Adipocyte (in vitro differentiated cells): ENCODE measurements around the gene HABP2.
A peak's percentile ranks its signal among the peaks of the same experiment; 100 is the strongest.

Source experiments
- DNase-seq: peaks from one replicate; pipeline ENCODE4 v3.0.0-alpha.2; 2015; ENCODE audit warnings: low read depth
- H3K27me3 ChIP-seq: replicated peaks from 2 replicates; pipeline ENCODE4 v1.7.0; 2013; ENCODE audit warnings: mild to moderate bottlenecking, low read length, moderate library complexity; ENCODE audit not compliant: control insufficient read depth, insufficient read depth
- H3K36me3 ChIP-seq: 2 replicates; pipeline ENCODE4 v1.7.0; 2013; ENCODE audit warnings: low read length, mild to moderate bottlenecking, moderate library complexity; ENCODE audit not compliant: control insufficient read depth, insufficient read depth, severe bottlenecking
- H3K4me1 ChIP-seq: 2 replicates; pipeline ENCODE4 v1.7.0; 2013; ENCODE audit warnings: mild to moderate bottlenecking, low read length, moderate library complexity; ENCODE audit not compliant: control insufficient read depth, insufficient read depth
- H3K4me3 ChIP-seq: 2 replicates; pipeline ENCODE4 v1.7.0; 2013; ENCODE audit warnings: mild to moderate bottlenecking, low read length, moderate library complexity
- H3K9ac ChIP-seq: 2 replicates; pipeline ENCODE4 v1.7.0; 2013; ENCODE audit warnings: mild to moderate bottlenecking, low read length, moderate library complexity
- H3K9me3 ChIP-seq: 2 replicates; pipeline ENCODE4 v1.7.0; 2013; ENCODE audit warnings: mild to moderate bottlenecking, low read length, moderate library complexity; ENCODE audit not compliant: control insufficient read depth

Gene HABP2

DNA sequence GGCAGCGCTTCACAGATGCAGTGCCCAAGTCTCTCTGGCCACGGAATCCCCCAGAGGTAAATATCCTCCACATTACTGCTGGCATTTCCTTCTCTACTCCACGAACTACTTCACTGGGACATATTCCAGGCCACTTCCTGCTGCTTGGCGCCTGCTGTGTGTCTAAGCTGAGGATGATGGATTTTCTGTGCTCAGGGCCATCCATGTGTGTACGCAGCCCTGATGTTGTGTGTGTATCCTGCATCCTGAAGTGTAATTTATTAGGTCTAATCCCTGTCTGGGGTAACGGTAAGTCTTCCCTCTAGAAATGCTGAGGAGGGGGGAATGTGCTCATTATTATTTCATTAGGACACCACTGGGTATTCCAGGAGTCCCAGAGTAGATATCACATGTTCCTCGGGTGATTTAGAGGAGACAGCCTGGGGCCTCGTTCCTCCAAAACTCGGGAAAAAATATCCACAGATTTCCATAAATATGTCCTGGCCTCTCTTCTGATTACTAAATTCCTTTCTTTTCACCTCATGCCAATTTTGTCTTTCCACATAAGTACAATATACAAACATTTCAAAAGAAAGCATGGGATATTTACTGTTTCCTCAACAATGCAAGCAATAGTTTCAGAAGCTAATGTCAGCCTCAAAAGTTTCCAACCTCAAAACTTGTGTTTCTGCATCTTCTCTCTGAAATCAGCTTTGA lies 25.5 kb upstream of the HABP2 start:
- H3K36me3 ChIP-seq, result no peaks in the 10 kb centered on the region
- H3K27me3 ChIP-seq, result peaks cover 4% of the 10 kb centered on the region
- peak; percentile 9 for DNase-seq
- H3K4me3 ChIP-seq, result no peak overlapping the region
- peaks cover 37% of the 10 kb centered on the region for H3K4me1 ChIP-seq
- no peak overlapping the region for H3K9ac ChIP-seq
- no peaks in the 10 kb centered on the region for H3K9me3 ChIP-seq

DNA sequence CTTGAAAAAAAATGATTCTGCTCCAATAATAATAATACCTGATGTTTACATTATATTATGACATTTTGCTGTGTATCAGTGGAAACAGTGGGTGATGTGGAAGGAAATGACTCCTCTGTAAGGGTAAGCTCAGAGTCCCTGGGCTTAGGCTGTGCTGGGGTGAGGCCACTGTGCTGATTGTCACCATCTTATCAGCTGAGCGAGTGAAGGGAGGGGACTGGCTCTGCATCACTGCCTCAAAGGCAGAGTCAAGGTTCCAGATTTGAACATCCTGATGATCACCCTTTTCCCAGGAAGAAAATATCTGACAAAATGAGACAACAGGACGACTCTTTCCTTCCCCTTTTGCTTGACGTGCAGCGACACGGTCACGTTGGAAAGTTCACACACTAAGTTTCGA lies 24.0 kb upstream of the HABP2 start:
- Histone ChIP-seq H3K4me3 (no peak overlapping the region), H3K9me3 (no peaks in the 10 kb centered on the region), H3K4me1 (peaks cover 24% of the 10 kb centered on the region), H3K27me3 (peaks cover 9% of the 10 kb centered on the region), H3K9ac (no peak overlapping the region), H3K36me3 (no peaks in the 10 kb centered on the region)
- DNase-seq, result no peak

DNA sequence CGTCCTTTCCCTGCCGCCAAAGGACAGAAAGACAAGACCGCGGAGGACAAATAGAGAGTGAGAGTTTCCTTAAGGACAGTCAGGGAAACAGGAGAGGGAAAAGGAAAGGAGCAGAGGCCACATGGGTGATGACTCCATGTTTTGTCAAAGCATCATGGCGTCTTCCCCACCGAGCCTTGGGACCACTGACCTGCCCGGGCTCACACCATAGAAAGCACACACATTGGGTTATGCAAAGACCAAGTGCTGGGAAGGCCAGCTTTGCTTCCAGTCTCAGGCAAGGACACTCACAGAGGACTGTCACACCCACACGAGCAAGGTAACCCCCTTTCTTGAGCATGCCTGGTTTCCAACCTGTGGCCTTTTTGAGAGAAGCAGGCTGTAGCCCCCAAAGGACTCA lies 23.3 kb upstream of the HABP2 start:
- Histone ChIP-seq H3K27me3 (peaks cover 9% of the 10 kb centered on the region), H3K9me3 (no peaks in the 10 kb centered on the region), H3K4me3 (no peak overlapping the region), H3K4me1 (peaks cover 19% of the 10 kb centered on the region), H3K9ac (no peak overlapping the region), H3K36me3 (no peaks in the 10 kb centered on the region)
- DNase-seq, result no peak

DNA sequence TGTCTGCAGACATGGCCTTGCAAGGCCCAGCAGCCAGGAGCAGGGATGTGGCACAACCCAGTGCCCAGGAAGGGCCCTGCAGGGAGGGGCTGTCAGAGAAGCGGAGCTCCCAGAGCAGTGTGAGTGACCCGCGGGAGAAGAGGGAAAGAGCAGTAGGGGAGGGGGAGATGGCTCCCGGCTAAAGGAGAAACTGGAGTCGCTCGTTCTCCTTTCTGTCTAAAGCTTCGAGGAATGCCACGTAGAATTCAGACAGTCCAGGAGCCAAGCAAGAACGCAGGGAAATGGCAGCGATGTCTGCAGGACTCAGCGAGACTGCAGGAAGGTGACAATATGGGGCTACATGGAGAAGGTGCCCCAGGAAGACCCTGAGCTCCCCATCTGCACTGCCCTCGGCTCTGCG lies 22.4 kb upstream of the HABP2 start:
- Histone ChIP-seq H3K27me3 (peaks cover 9% of the 10 kb centered on the region), H3K4me1 (peaks cover 16% of the 10 kb centered on the region), H3K9ac (no peak overlapping the region), H3K4me3 (no peak overlapping the region), H3K9me3 (no peaks in the 10 kb centered on the region), H3K36me3 (no peaks in the 10 kb centered on the region)
- DNase-seq, result no peak

DNA sequence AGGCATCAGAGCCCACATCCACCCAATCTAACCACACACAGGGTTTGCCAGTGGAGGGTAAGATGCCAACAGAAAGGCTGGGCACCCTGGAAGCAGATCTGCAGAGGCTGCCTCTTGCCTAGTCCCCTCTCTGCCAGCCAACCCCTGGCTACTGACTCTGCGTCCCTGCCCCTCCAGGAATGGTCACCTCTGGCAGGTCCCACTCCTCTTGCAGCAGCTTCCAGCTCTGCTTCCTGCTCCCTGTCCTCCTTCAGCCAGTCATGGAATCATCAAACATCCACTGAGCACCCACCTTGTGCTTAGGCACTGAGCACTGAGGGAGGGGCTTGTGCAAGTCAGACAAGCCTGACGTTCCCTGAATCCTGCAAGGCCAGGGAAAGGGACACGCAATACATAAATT lies 20.1 kb upstream of the HABP2 start:
- no peaks in the 10 kb centered on the region for H3K36me3 ChIP-seq
- peaks cover 15% of the 10 kb centered on the region for H3K27me3 ChIP-seq
- no peaks in the 10 kb centered on the region for H3K9me3 ChIP-seq
- H3K4me1 ChIP-seq, result peaks cover 2% of the 10 kb centered on the region
- no peak overlapping the region for H3K4me3 ChIP-seq
- DNase-seq, result no peak
- no peak overlapping the region for H3K9ac ChIP-seq

DNA sequence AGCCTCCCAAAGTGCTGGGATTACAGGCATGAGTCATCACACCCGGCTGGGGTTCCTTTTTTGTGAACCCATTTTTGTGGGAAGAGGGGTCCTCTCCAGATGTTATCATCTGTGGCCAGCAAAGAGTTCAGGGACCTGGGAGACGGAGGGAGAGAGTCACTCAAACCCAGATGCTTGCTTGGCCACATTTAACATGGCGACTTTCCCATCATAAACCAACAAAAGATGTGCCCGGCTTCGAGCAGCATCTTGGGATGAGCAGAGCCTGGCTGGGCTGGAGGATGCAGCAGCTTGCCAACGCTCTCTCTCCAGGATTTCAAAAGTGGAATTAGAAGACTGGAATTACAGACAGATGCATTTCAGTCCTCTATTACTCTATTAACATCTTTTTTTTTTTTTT lies 19.1 kb upstream of the HABP2 start:
- H3K4me1 ChIP-seq, result no peaks in the 10 kb centered on the region
- H3K4me3 ChIP-seq, result no peak overlapping the region
- H3K36me3 ChIP-seq, result no peaks in the 10 kb centered on the region
- H3K27me3 ChIP-seq, result peaks cover 15% of the 10 kb centered on the region
- H3K9ac ChIP-seq, result no peak overlapping the region
- H3K9me3 ChIP-seq, result no peaks in the 10 kb centered on the region
- DNase-seq, result no peak

DNA sequence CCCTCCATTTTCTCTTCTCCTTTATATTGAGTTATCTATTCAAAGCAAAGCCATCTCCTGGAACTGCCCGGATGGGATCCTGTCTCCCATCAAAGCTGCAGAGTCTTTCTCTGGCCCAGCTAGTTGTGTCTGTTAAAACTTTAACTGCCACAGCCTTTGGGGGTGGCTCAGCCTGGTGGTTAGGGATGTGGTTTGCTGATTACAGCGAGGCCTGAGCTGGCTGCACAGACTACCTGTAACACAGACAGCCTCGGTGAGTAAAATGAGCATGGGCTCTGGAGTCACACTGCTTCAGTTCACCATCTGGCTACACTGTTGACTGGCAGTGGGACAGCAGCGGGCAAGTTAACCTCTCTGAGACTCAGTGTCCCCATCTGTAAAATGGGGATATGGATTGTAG lies 18.4 kb upstream of the HABP2 start:
- H3K9me3 ChIP-seq, result no peaks in the 10 kb centered on the region
- DNase-seq, result no peak
- peaks cover 11% of the 10 kb centered on the region for H3K27me3 ChIP-seq
- peaks cover 5% of the 10 kb centered on the region for H3K4me1 ChIP-seq
- no peak overlapping the region for H3K9ac ChIP-seq
- no peak overlapping the region for H3K4me3 ChIP-seq
- H3K36me3 ChIP-seq, result no peaks in the 10 kb centered on the region

DNA sequence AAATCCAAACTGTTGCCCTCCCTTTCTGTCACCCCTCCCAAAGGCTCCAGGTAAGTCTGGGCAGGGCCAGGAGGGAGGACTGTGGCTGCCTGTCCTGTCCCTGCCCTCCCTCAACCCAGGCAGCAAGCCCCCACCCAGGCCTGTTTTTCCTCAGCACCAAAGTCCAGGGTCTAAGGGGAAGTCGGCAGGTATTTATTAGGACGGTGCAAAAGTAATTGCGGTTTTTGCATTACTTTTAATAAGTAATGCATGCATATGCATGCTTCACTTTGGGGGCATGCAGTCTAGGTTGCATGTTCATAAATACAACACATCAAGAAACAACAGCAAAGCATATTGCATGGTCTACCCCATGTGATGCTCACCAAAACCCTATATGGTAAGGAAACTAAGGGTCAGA lies 15.2 kb upstream of the HABP2 start:
- Histone ChIP-seq H3K4me3 (no peak overlapping the region), H3K27me3 (peaks cover 10% of the 10 kb centered on the region), H3K4me1 (peaks cover 30% of the 10 kb centered on the region), H3K9me3 (no peaks in the 10 kb centered on the region), H3K36me3 (no peaks in the 10 kb centered on the region), H3K9ac (no peak overlapping the region)
- no peak for DNase-seq

DNA sequence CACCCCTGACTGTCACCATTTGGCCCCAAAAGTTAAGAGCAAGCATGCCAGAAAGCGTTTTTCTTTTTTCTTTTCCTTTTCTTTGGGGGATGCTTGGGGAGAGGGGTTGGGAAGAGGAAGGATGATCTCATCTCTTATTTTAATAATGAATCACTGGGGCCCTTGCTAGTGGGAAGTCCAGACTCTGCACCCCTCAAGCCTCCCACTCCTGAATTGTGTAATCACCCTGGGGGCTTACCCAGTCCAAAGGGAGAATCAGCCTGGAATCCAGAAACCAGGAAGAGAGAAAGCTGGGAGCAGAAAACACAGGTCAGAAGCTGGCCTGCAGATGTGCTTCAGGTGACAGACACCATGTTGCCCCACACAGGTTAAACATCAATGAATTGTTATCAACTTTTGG lies 14.7 kb upstream of the HABP2 start:
- Histone ChIP-seq H3K9ac (no peak overlapping the region), H3K4me3 (no peak overlapping the region), H3K27me3 (peaks cover 6% of the 10 kb centered on the region), H3K9me3 (no peaks in the 10 kb centered on the region), H3K36me3 (no peaks in the 10 kb centered on the region), H3K4me1 (peaks cover 30% of the 10 kb centered on the region)
- no peak for DNase-seq

DNA sequence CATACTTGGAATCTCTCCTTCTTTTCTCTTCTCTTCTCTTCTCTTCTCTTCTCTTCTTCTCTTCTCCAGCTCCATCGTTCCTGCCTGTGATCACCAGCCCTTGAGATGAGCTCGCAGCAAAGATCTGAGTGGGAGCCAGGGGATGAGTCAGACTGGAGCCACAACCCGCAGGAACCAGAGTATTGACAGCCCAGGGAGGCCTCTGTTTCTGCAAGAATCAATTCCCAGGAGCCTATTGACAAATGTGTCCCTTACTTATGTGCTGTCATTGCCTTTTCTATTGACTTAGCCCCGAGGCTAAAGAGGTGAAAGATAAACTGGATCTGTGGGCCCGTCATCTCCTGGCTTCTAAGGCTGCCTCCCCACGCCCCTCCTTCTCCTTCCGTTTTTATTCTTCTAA lies 13.1 kb upstream of the HABP2 start:
- peaks cover 30% of the 10 kb centered on the region for H3K4me1 ChIP-seq
- no peaks in the 10 kb centered on the region for H3K9me3 ChIP-seq
- no peaks in the 10 kb centered on the region for H3K36me3 ChIP-seq
- peaks cover 6% of the 10 kb centered on the region for H3K27me3 ChIP-seq
- peak overlapping the region; percentile 29 for H3K4me3 ChIP-seq
- H3K9ac ChIP-seq, result no peak overlapping the region
- DNase-seq, result peak; percentile 48

DNA sequence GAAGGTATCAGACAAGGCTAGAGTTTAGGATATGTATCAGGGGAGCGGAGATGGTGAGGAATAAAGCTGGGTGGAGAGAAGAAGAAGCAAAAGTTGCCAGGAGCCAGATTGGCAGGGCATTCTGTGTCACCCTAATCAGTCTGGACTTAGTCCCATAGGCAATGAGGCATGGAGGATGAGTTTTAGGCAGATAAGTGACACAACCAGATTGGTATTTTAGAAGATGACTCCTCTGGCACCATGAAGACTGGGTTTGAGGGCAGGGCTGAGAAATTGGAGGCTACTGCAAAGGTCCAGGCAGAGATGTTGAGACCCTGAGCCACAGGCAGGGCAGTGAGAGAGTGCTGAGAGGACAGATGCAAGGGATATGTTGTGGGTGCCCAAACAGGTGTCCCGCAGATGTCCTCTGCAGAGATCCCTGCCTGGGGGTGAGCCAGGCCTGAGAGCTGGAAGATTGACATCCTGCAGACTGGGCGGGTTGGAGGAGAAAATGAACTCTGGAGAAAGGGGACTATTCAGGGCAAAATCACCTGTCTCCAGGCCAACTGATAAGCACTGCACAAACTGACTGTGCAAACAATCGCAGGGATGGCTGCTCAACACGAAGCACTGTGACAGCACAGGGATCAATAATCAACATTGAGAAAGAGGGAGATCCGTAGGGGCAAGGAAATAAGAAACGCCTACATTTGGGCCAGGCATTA lies 11.9 kb upstream of the HABP2 start:
- peaks cover 30% of the 10 kb centered on the region for H3K4me1 ChIP-seq

DNA sequence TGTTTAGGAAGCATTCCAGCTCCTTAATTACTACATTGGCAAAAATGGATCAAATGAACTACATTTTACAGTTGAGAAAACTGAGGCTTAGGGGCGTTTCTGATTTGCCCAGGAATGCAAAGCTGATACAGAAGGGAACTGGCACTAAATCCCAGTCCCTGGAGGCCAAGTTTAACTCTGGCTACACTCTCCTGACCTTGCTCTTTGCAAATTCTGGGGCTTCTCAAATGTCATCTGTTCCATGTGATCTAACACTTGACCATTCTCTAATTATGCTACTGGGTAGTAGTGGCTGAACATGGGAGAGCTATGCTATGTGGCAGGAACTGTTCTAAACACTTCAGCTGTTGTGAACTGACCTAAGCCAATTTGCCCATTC lies 11.3 kb upstream of the HABP2 start:
- peaks cover 5% of the 10 kb centered on the region for H3K27me3 ChIP-seq
- DNase-seq, result no peak
- H3K4me1 ChIP-seq, result peaks cover 30% of the 10 kb centered on the region
- H3K9ac ChIP-seq, result no peak overlapping the region
- H3K4me3 ChIP-seq, result no peak overlapping the region
- H3K36me3 ChIP-seq, result no peaks in the 10 kb centered on the region
- H3K9me3 ChIP-seq, result no peaks in the 10 kb centered on the region

More for the DNA sequence above, 11.9 kb upstream of the HABP2 start:
- no peak for DNase-seq
- H3K9ac ChIP-seq, result no peak overlapping the region
- H3K4me3 ChIP-seq, result no peak overlapping the region
- no peaks in the 10 kb centered on the region for H3K9me3 ChIP-seq
- no peaks in the 10 kb centered on the region for H3K36me3 ChIP-seq
- peaks cover 6% of the 10 kb centered on the region for H3K27me3 ChIP-seq
